Stomach (tissue), 9 donors: ENCODE results near the gene PSMB1. TPM values are rescaled to one million over a fixed set of nuclear protein-coding genes. Genes with fewer than 3 reads are reported as not detected.

ENCODE experiments used
- DNase-seq, 2 donors: peaks; one replicate each; pipeline versions ENCODE4 v3.0.0 to v3.0.0-alpha.2; 2013 to 2019
- H3K27ac ChIP-seq, 5 donors: fragments of 200-600 bp in 4 of 5; sonication (generic) in 4 of 5; one replicate each; pipeline ENCODE4 v1.5.1; 2013 to 2019; ENCODE audit warnings: mild to moderate bottlenecking in 1 of 5, moderate library complexity in 1 of 5
- H3K27me3 ChIP-seq, 3 donors: fragments of 200-600 bp; sonication (generic); one replicate each; pipeline ENCODE4 v1.5.1; 2017 to 2019; ENCODE audit warnings: mixed run types in 1 of 3
- H3K36me3 ChIP-seq, 4 donors: fragments of 200-600 bp; sonication (generic); 1 replicate in 3 of 4; 2 replicates in 1 of 4; pipeline ENCODE4 v1.5.1; 2016 to 2019
- H3K4me1 ChIP-seq, 4 donors: fragments of 200-600 bp; sonication (generic); one replicate each; pipeline ENCODE4 v1.5.1; 2016 to 2019
- H3K4me3 ChIP-seq, 4 donors: fragments of 200-600 bp; sonication (generic) in 3 of 4; one replicate each; pipeline ENCODE4 v1.5.1; 2016 to 2019; ENCODE audit warnings: mild to moderate bottlenecking in 1 of 4
- H3K9me3 ChIP-seq, 4 donors: fragments of 200-600 bp; sonication (generic); one replicate each; pipeline ENCODE4 v1.5.1; 2016 to 2019
- CTCF ChIP-seq, 7 experiments: fragments of 450-650 bp in 4 of 7; fragments of 200-600 bp in 3 of 7; sonication (generic) in 3 of 7; IDR thresholded peaks; one replicate each; pipeline ENCODE4 v1.5.1; 2016 to 2019; ENCODE audit warnings: antibody characterized with exemption in 7 of 7, control low read depth in 2 of 7, mild to moderate bottlenecking in 1 of 7
- EP300 ChIP-seq: sonication (generic); formaldehyde crosslinking; IDR thresholded peaks from one replicate; pipeline ENCODE4 v1.6.1; 2017; ENCODE audit warnings: antibody characterized with exemption
- POLR2A ChIP-seq, 4 donors: fragments of 450-650 bp; IDR thresholded peaks; one replicate each; pipeline ENCODE4 v1.6.1; 2016; ENCODE audit warnings: antibody characterized with exemption in 4 of 4, control low read depth in 2 of 4, mild to moderate bottlenecking in 1 of 4, moderate library complexity in 1 of 4
- POLR2AphosphoS5 ChIP-seq, 3 donors: sonication (generic); formaldehyde crosslinking; IDR thresholded peaks; one replicate each; pipeline ENCODE4 v1.6.1; 2016; ENCODE audit warnings: antibody characterized with exemption in 3 of 3
- WGBS, 5 donors: extraction: QIAGEN DNeasy Blood & Tissue Kit in 3 of 5; methylation state at CpG; one replicate each; pipeline versions ENCODE4 v1.1.5 to v1.1.7; 2013 to 2018; 5-methylcytosine and 5-hydroxymethylcytosine counted together
- intact Hi-C: fragments of 100-400 bp; cut with DNase I; formaldehyde crosslinking; loops from one replicate; pipeline ENCODE4 v1.15.1; 2023; ENCODE audit warnings: low total_unique reads
- polyA plus RNA-seq, 3 donors: library from polyadenylated mRNA; stranded (reverse); fragments of 200-250 nt; gene quantifications; one replicate each; pipeline ENCODE4 v1.2.3, GENCODE V29; 2013
- total RNA-seq, 5 donors: library from RNA; depleted of rRNA; stranded (reverse); fragments of >200 nt; gene quantifications; one replicate each; pipeline versions ENCODE4 v1.1.0 to v1.2.3, GENCODE V29; 2014 to 2016
- donor health status: healthy with polysubstance abuse.
- donor health status: Bipolar disorder and iron deficiency.
- donor health status: healthy.

PSMB1 gene
- total and polyA plus RNA-seq, 8 donors: 36.5 to 304 (median 217) TPM

- intact Hi-C loops: no loop called here
- TF ChIP-seq EP300 (no peak), CTCF (IDR thresholded peaks at IDR 0.05) (no peak), POLR2A (IDR thresholded peaks at IDR 0.05) (no peak), POLR2AphosphoS5 (IDR thresholded peaks at IDR 0.05) (no peak)
- no peak overlapping the region for H3K27ac ChIP-seq
- peaks cover 0 to 7% (median 0%) of the 10 kb centered on the region in 4 donors for H3K9me3 ChIP-seq
- no peaks in the 10 kb centered on the region for H3K4me1 ChIP-seq
- 58 to 70% (median 63%) methylated on average over 4 of the region's 4 CpGs for WGBS, 5 donors
- no peak for DNase-seq
- H3K4me3 ChIP-seq: no peak overlapping the region
- H3K27me3 ChIP-seq: no peaks in the 10 kb centered on the region
- H3K36me3 ChIP-seq: no peaks in the 10 kb centered on the region
Measured at GRCh38 chr6:170487707-170488329, 65.3 kb downstream of the PSMB1 start.

- Histone ChIP-seq H3K36me3 (no peaks in the 10 kb centered on the region), H3K4me1 (peaks cover 0 to 4% (median 0%) of the 10 kb centered on the region in 4 donors), H3K4me3 (no peak overlapping the region), H3K27me3 (no peaks in the 10 kb centered on the region), H3K9me3 (peaks cover 0 to 7% (median 0%) of the 10 kb centered on the region in 4 donors), H3K27ac (no peak overlapping the region)
- no peak for DNase-seq
- 83 to 90% (median 86%) methylated on average over 5 of the region's 5 CpGs for WGBS, 5 donors
- intact Hi-C loops: no loop called here
- TF ChIP-seq CTCF (IDR thresholded peaks at IDR 0.05) (no peak), POLR2AphosphoS5 (IDR thresholded peaks at IDR 0.05) (no peak), EP300 (no peak), POLR2A (IDR thresholded peaks at IDR 0.05) (no peak)
Measured at GRCh38 chr6:170485159-170485558, 67.9 kb downstream of the PSMB1 start.

Other genes starting within 250 kb of the PSMB1 start
- 10 to 100 TPM; 26.4 to 66.5 (median 29.9) TPM for gene FAM120B, start 246.5 kb downstream of the PSMB1 start, total RNA-seq
- gene FAM120B, start 246.5 kb downstream of the PSMB1 start, polyA plus RNA-seq: 1 to 10 TPM; 6.4 to 9.9 (median 9.4) TPM
- gene TBP, start 1.1 kb upstream of the PSMB1 start, total RNA-seq: 10 to 100 TPM; 12.2 to 50.2 (median 17.7) TPM
- 1 to 10 TPM; 6.2 to 9.3 (median 8.5) TPM for gene TBP, start 1.1 kb upstream of the PSMB1 start, polyA plus RNA-seq
- gene PDCD2, start 31.3 kb upstream of the PSMB1 start, total RNA-seq: 100 to 1,000 TPM in 1 of 5 donors, 10 to 100 TPM in 4; 38.2 to 209 (median 69.0) TPM
- gene PDCD2, start 31.3 kb upstream of the PSMB1 start, polyA plus RNA-seq: 10 to 100 TPM; 54.2 to 73.2 (median 66.9) TPM